ENCODE measurements around the gene SYT1.

Gene SYT1

DNA sequence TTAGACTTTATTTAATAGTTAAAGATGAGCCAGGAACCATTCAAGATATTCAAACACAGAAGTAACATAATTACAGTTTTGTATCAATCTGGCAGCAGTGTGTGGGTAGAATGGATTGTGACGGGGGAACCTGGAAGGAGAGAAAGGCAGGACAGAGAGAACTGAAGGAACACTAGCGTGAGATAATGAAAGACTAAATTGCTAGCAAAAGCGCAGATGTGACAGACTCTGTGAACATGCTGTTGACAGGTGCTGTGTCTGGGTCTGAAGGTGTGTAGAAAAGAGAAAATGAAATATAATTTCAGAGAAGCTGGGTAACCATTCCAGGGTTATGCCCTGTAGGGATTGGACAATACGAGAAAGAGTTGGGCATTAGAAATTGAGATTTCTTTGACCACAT, 372.3 kb downstream of the SYT1 start:
- DNase-seq, result no peak

- DNase-seq, result no peak
Measured at GRCh38 chr12:79238246-79238645, 373.7 kb downstream of the SYT1 start.

DNA sequence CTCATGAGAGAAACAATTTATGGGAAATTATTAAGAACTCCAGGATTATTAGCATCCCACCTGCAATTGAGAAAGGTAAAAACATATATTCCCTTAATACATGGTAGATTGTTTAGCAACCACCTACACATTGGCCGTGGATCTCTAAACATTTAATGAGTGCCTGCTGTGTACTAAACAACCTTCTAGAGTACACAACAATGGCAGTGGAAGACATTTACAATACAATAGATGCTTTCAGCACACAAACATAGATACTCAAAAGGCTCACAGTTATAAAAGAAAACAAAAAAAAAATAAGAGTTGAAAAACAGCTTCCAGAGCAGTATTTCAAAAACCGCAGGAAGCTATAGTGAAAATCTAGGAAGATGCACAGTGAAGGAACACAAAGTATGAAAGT, 382.9 kb downstream of the SYT1 start:
- no peak for DNase-seq

GRCh38 chr12:79250186-79250585, 385.6 kb downstream of the SYT1 start:
- no peak for DNase-seq

DNA sequence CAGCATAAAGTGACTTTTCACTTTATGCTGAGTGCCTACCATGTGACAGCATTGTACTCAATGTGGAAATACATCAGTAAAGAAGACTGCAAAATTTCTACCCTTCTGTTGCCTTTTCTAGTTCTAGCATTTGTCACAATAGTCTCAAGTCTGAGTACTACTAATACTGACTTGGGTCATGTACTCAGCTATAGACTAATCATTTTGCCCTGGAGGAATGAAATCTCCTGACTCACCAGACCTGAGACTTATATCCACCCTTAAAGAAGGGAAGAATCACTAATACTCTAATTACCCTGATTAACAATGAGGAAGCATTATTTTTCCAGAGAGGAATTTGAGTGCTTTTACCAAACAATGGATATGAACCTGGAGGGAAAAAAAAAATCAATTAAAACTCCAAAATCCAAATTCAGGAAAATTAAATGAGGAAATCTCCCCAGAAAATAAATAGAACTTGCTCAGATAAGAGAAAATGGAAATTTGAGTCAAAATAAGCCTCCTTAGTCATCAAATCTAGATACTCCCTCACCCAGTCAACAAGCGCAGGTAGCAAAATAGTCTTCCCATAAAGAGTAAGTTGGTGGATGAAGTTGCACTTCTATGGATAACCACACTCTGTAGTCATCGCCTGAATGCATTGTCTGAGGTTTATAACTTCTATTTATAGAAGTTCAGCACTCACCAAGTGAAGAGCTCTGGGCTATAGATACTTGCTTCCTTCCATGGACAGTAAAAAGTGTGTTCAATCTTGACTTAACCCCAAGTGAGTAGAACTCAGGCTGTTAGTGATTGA, 386.6 kb downstream of the SYT1 start:
- DNase-seq, result no peak

DNA sequence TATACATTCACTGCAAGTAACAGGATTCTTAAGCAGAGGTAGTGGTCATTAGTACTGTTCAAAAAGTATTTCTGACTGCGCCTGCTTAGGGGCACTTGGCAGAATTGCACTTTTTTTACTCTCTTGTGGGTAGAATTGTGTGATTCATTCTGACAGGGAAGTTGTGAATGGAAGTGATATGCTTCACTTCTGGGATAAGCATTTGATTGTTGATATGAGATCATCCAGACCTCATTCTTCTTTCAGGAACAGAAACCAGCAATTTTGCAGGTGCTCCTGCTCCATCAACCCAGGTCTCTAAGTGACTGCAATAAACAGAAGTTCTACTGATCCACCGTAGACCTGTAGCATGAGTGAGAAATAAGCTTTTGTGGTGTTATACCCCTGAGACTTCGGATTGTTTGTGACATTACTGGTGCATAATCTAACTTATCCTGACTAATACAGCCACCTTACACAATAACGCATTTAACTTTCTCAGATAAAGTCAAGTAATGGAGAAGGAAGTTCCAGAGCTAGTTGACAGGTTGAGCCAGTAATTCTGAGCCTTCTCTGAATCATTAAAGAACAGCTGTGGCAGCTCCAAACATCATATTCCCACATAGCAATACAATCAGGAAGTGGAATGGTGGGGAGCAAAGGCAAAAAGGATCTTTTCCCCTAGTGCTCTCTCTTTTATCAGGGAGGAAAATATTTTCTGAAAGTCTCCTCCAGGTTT, 387.9 kb downstream of the SYT1 start:
- DNase-seq, result no peak

GRCh38 chr12:79255288-79255687, 390.7 kb downstream of the SYT1 start:
- no peak for DNase-seq

- no peak for DNase-seq
Measured at GRCh38 chr12:79260923-79261322, 396.3 kb downstream of the SYT1 start.

- DNase-seq, result no peak
Measured at GRCh38 chr12:79262938-79263337, 398.4 kb downstream of the SYT1 start.

- DNase-seq, result no peak
Measured at GRCh38 chr12:79266343-79267144, 402.0 kb downstream of the SYT1 start.

GRCh38 chr12:79267580-79267979, 403.0 kb downstream of the SYT1 start:
- no peak for DNase-seq

GRCh38 chr12:79274501-79275064, 410.0 kb downstream of the SYT1 start:
- no peak for DNase-seq

DNA sequence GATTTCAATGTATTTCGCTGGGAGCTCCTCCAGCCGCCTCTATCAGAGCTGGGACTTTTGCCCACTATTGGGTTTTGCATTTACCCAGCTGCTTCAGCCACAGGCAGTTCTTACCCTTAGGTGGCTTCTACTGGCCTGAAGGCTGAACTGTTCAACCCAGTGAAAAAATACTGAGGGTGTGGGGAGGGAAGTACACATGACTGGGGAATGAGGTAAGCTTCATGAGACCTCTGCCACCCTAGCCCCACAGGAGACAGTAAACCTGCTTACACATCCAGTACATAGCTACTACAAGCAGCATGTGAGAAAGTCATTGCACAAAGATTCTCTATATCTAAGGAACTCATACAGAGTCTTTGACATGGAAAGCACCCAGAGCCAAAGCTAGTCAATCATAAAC, 411.1 kb downstream of the SYT1 start:
- no peak for DNase-seq

DNA sequence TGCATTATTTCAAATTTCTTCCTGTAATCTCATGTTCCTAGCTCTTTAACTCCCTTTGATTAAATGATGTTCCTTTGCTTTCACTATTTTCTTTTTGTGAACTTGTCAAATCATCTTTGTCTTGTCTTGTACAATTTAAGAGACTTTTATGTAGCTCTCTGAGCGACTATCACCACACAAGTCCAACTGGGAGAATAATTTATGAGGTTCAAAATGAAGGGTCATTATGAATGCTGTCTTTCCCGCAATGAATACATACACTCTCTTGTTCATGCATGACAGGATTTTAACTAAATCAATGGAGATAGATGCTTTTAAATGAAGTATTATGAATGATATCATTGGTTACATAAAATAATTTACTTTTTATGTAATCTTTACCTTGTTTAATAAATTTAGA, 418.8 kb downstream of the SYT1 start:
- DNase-seq, result no peak

DNA sequence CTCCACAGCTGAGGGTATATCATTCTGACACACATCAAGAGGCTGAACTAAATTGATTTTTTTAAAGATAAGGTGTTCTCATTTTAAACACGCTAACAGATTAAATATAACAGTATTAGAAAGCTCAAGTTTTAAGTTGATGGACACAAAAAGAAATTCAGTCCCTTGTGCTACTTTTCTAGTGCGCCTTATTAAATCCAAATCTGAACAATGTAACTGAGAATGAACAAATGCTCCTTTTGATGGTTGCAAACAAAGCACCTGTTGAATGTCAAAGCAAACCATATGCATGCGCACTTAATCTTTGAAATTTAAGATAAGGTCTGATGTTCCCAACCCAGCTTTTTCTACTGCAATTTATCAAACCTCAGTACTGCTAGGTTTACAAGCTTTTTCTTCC, 424.3 kb downstream of the SYT1 start:
- DNase-seq, result no peak

- DNase-seq, result no peak
Measured at GRCh38 chr12:79291711-79292110, 427.1 kb downstream of the SYT1 start.

- DNase-seq, result no peak
Measured at GRCh38 chr12:79294590-79294989, 430.0 kb downstream of the SYT1 start.

GRCh38 chr12:79295572-79295971, 431.0 kb downstream of the SYT1 start:
- no peak for DNase-seq

- no peak for DNase-seq
Measured at GRCh38 chr12:79296133-79296532, 431.6 kb downstream of the SYT1 start.

DNA sequence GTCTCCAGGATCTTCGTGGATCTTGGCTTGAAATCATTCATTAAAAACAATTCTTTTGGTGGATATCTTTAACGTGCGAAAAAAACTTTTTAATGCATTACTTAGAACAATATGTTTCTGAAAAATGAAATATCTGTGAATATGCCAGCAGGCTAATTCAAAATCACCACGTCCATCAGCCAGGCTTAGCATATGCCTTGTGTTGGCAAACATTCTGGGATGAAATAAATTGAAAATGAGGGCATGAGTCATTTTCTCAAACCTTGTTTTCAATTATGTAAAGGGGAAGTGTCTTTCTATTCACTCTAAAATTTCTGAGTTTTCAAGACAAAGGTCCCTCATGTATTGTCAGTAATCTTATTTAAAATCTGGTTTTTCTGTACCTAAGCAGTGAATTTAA, 432.3 kb downstream of the SYT1 start:
- no peak for DNase-seq

DNA sequence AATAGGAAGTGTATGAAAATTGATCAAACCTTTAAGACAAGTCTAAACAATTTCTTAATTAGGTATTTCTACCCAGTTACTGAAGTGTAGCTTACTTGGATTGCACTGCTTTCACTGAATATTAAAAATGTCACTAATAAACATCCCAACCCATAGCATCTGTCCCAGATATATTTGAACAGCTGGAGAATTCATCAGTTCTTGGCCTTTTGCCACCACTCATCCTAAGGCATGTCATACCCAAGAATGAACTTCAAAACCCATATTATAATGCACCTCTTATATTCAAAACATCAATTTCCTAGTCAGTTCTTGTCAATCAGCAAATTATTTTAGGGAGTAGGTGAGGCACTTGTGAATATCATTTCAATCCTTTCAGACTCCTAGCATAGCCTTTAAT, 433.9 kb downstream of the SYT1 start:
- DNase-seq, result peak; percentile 44

GRCh38 chr12:79299447-79300198, 435.0 kb downstream of the SYT1 start:
- DNase-seq, result no peak

- no peak for DNase-seq
Measured at GRCh38 chr12:79300199-79300568, 435.6 kb downstream of the SYT1 start.

All from NCI-H1105 (cell line).